ENCODE measurements around the gene CDKAL1.
"Not testable (repeated sequence)": the region's sequence is repeated elsewhere in the genome, so short reads cannot be mapped to it uniquely, and the experiment has no call there.

The CDKAL1 gene

GRCh38 chr6:21087188-21087587, 552.9 kb downstream of the CDKAL1 start:
- DNase-seq, result no peak

GRCh38 chr6:21091411-21091810, 557.2 kb downstream of the CDKAL1 start:
- DNase-seq, result no peak

- not testable (repeated sequence) for DNase-seq
These were observed 558.0 kb downstream of the CDKAL1 start for GRCh38 chr6:21092231-21092772.

GRCh38 chr6:21095462-21095861, 561.2 kb downstream of the CDKAL1 start:
- DNase-seq, result no peak

GRCh38 chr6:21098134-21098533, 563.9 kb downstream of the CDKAL1 start:
- DNase-seq, result no peak

- DNase-seq, result no peak
These were observed 564.5 kb downstream of the CDKAL1 start for GRCh38 chr6:21098744-21099143.

- no peak for DNase-seq
These were observed 565.4 kb downstream of the CDKAL1 start for GRCh38 chr6:21099338-21100314.

- no peak for DNase-seq
These were observed 566.7 kb downstream of the CDKAL1 start for GRCh38 chr6:21100991-21101390.

- no peak for DNase-seq
These were observed 567.4 kb downstream of the CDKAL1 start for GRCh38 chr6:21101694-21102093.

- DNase-seq, result no peak
These were observed 567.9 kb downstream of the CDKAL1 start for GRCh38 chr6:21102201-21102600.

- DNase-seq, result no peak
These were observed 568.4 kb downstream of the CDKAL1 start for GRCh38 chr6:21102624-21103023.

- no peak for DNase-seq
These were observed 569.5 kb downstream of the CDKAL1 start for GRCh38 chr6:21103626-21104224.

GRCh38 chr6:21104288-21104687, 570.0 kb downstream of the CDKAL1 start:
- no peak for DNase-seq

- no peak for DNase-seq
These were observed 573.5 kb downstream of the CDKAL1 start for GRCh38 chr6:21107796-21108195.

GRCh38 chr6:21109391-21110178, 575.3 kb downstream of the CDKAL1 start:
- DNase-seq, result no peak

- DNase-seq, result no peak
These were observed 576.4 kb downstream of the CDKAL1 start for GRCh38 chr6:21110684-21111083.

- no peak for DNase-seq
These were observed 577.0 kb downstream of the CDKAL1 start for GRCh38 chr6:21111093-21111725.

GRCh38 chr6:21115111-21115510, 580.9 kb downstream of the CDKAL1 start:
- no peak for DNase-seq

GRCh38 chr6:21116736-21117135, 582.5 kb downstream of the CDKAL1 start:
- no peak for DNase-seq

GRCh38 chr6:21118216-21118780, 584.0 kb downstream of the CDKAL1 start:
- DNase-seq, result no peak

- no peak for DNase-seq
These were observed 587.4 kb downstream of the CDKAL1 start for GRCh38 chr6:21121636-21122136.

All from stimulated activated CD4-positive, alpha-beta T cell treated with anti-CD3 and anti-CD28 coated beads, Interleukin-15, amount 100 ng/mL, for 24 hours (primary cell).